Measurements from ENCODE around the gene LAPTM5. TPM values are rescaled to one million over a fixed set of nuclear protein-coding genes. Genes with fewer than 3 reads are reported as not detected.

Gene LAPTM5
- total RNA-seq, 4 donors from 2014 or later: 25.3 to 97.3 (median 46.4) TPM

DNA sequence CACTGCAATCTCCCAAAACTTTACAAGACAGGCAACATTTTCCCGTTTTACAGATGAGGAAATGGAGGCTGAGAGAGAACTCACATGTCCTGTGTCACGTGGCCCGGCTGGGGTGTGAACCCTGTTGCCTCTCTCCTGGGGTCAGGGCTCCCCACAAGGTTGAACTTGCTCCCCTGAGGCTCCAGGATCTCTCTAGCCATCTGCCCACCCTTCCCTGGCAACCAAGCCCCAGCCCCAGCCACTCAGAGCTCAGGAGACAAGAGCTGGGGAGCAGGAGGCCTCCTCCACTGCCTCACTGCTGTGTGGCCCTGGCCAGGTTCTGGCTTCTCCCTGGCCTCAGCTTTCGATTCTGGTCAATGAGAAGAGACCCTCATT, 11.8 kb downstream of the LAPTM5 start:
- Histone ChIP-seq H3K4me1 (no peaks in the 10 kb centered on the region), H3K27ac (peak overlapping the region in 1 of 3 donors; percentile 17), H3K27me3 (no peaks in the 10 kb centered on the region), H3K36me3 (no peaks in the 10 kb centered on the region), H3K9me3 (no peaks in the 10 kb centered on the region), H3K4me3 (replicated peaks in 1 of 3) (no peak overlapping the region)
- 84 to 88% methylated on average over 4 of the region's 4 CpGs for WGBS, 2 donors
- TF ChIP-seq, protein P1, sequence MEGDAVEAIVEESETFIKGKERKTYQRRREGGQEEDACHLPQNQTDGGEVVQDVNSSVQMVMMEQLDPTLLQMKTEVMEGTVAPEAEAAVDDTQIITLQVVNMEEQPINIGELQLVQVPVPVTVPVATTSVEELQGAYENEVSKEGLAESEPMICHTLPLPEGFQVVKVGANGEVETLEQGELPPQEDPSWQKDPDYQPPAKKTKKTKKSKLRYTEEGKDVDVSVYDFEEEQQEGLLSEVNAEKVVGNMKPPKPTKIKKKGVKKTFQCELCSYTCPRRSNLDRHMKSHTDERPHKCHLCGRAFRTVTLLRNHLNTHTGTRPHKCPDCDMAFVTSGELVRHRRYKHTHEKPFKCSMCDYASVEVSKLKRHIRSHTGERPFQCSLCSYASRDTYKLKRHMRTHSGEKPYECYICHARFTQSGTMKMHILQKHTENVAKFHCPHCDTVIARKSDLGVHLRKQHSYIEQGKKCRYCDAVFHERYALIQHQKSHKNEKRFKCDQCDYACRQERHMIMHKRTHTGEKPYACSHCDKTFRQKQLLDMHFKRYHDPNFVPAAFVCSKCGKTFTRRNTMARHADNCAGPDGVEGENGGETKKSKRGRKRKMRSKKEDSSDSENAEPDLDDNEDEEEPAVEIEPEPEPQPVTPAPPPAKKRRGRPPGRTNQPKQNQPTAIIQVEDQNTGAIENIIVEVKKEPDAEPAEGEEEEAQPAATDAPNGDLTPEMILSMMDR (IDR thresholded peaks at IDR 0.05): no peak
- no peak for TF ChIP-seq POLR2A (IDR thresholded peaks at IDR 0.05)
- no peak for DNase-seq
- intact Hi-C loops (cut with DNase I): no loop called here

DNA sequence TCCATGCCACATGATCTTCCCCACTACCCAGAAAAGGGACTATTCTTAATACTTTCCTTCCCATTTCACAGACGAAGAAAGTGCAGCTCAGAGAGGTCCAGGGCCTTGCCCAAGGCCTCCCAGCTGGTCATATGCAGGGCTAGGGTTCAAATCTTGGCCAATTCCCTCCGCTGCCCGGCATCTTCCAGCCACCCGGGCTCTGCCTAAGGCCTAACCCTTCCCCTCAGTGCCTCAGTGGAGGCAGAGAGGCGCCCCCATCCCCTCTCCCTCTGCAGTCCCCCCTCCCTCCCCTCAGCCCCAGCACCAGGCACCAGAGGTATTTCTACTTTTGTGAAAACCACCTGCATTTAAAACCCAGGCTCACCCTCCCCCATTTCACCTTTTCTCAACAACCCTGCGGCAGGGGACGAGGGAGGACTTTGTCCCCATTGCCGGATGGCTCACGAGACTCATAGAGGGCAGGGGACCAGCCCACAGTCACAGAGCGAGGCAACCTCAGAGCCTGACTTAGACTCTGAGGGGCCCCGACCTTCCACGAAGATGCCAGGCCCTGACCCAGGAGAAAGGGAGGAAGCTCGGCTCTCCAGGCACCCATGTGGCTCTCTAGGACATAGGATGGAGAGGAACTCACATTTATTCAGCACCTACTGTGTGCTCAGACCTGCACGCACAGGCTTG, 12.3 kb downstream of the LAPTM5 start:
- DNase-seq: no peak
- H3K9me3 ChIP-seq: no peaks in the 10 kb centered on the region
- intact Hi-C loops (cut with DNase I): no loop called here
- H3K4me3 ChIP-seq (replicated peaks in 1 of 3): no peak overlapping the region
- H3K4me1 ChIP-seq: no peaks in the 10 kb centered on the region
- H3K27me3 ChIP-seq: no peaks in the 10 kb centered on the region
- TF ChIP-seq POLR2A (IDR thresholded peaks at IDR 0.05): no peak
- TF ChIP-seq, protein P1 (IDR thresholded peaks at IDR 0.05): no peak
- WGBS, 2 donors: 91 to 93% methylated on average over 14 of the region's 14 CpGs
- H3K36me3 ChIP-seq: no peaks in the 10 kb centered on the region
- H3K27ac ChIP-seq: peak overlapping the region in 1 of 3 donors; percentile 17

DNA sequence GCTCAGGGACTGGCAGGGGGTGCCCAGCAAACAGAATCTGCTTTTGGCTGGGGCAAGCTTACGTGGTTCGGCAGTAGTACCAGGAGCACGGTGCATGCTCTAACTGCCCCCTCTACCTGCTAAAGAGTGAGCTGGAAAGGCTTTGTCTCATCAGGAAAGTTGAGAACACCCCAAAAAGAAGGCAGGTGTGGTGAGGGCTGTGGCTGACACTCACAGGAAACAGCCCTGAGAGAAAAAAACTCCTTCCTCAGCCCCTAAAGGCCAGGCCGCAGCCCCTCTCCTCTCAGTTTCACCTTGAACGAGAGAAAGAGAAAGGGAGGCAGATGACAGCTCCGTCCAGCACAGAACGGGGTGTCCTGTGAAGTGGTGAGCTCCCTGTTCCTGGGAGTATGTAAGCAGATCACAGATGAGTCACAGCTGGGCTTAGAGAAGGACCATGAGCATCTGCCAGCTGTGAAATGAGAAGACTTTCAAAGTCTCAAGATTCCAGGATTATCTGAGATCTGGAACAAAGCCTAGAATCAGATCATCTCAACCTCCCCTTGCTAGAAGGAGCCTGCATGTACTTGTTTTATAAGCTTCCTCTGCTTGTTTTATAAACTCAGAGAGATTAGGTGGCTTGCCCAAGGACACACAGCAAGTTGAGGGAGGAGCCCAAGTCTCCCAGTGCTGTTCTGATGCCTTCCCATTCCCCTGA, 13.4 kb downstream of the LAPTM5 start:
- 79 to 83% methylated on average over 7 of the region's 7 CpGs for WGBS, 2 donors
- Histone ChIP-seq H3K36me3 (no peaks in the 10 kb centered on the region), H3K4me1 (no peaks in the 10 kb centered on the region), H3K27ac (peak overlapping the region in 1 of 3 donors; percentile 54), H3K4me3 (replicated peaks in 1 of 3) (no peak overlapping the region), H3K9me3 (no peaks in the 10 kb centered on the region), H3K27me3 (no peaks in the 10 kb centered on the region)
- TF ChIP-seq, protein P1 (IDR thresholded peaks at IDR 0.05): no peak
- no peak for TF ChIP-seq POLR2A (IDR thresholded peaks at IDR 0.05)
- intact Hi-C loops (cut with DNase I): no loop called here
- no peak for DNase-seq

DNA sequence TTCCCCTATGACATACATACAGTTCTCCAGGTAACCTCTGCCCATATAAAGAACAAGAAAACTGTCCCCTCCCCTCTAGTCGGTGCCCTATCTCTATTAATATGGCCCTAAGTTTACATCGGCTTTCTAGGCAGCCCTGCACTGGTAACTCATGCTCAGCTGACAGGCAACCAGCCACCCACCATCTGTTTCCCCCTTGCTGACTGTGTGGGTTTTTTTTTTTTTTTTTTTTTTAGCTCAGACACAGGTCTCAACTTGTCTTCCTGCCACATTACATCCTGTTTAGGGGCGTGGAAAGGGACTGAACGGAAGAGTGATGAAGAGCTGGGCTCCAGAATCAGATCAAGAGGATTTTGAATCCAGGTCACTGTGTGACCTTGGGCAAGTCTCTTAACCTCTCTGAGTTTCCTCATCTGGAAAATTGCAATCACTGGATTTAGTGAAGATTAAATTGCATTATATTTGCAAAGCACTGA, 14.0 kb downstream of the LAPTM5 start:
- Histone ChIP-seq H3K27ac (peak overlapping the region in 1 of 3 donors; percentile 54), H3K27me3 (no peaks in the 10 kb centered on the region), H3K9me3 (no peaks in the 10 kb centered on the region)

More for the DNA sequence above, 14.0 kb downstream of the LAPTM5 start:
- DNase-seq: peak in 1 of 2 donors; percentile 27
- no peaks in the 10 kb centered on the region for H3K36me3 ChIP-seq
- intact Hi-C loops (cut with DNase I): no loop called here
- TF ChIP-seq POLR2A (IDR thresholded peaks at IDR 0.05): no peak
- TF ChIP-seq, protein P1 (IDR thresholded peaks at IDR 0.05): no peak
- no peaks in the 10 kb centered on the region for H3K4me1 ChIP-seq
- H3K4me3 ChIP-seq (replicated peaks in 1 of 3): no peak overlapping the region
- WGBS, 2 donors: 76 to 80% methylated on average over 4 of the region's 4 CpGs

Data from thyroid gland (tissue), 4 donors.